Neural progenitor cell (in vitro differentiated cells): Measurements from ENCODE around the gene FXYD4. TPM values are rescaled to one million over a fixed set of nuclear protein-coding genes. Genes with fewer than 3 reads are reported as not detected.

Source experiments
- DNase-seq: peaks from one replicate; pipeline ENCODE4 v3.0.0-alpha.2; 2016; ENCODE audit warnings: low spot score
- H2AFZ ChIP-seq: fragments of 200-600 bp; sonication (generic); replicated peaks from 2 replicates; pipeline ENCODE4 v1.6.1; 2016; ENCODE audit warnings: antibody characterized with exemption
- H3F3A ChIP-seq: fragments of 200-600 bp; sonication (generic); 2 replicates; pipeline ENCODE4 v1.6.1; 2016; ENCODE audit warnings: antibody characterized with exemption, low read depth
- H3K27ac ChIP-seq: fragments of 200-600 bp; sonication (generic); 2 replicates; pipeline ENCODE4 v1.5.1; 2016; ENCODE audit warnings: mild to moderate bottlenecking
- H3K27me3 ChIP-seq: fragments of 200-600 bp; sonication (generic); 2 replicates; pipeline ENCODE4 v1.6.1; 2016; ENCODE audit warnings: mild to moderate bottlenecking, moderate library complexity
- H3K36me3 ChIP-seq: fragments of 200-600 bp; sonication (generic); 2 replicates; pipeline ENCODE4 v1.5.1; 2016
- H3K4me1 ChIP-seq: fragments of 200-600 bp; sonication (generic); 2 replicates; pipeline ENCODE4 v1.6.1; 2016; ENCODE audit warnings: mixed run types
- H3K4me2 ChIP-seq: fragments of 200-600 bp; sonication (generic); 2 replicates; pipeline ENCODE4 v1.6.1; 2016
- H3K4me3 ChIP-seq: fragments of 200-600 bp; sonication (generic); 2 replicates; pipeline ENCODE4 v1.5.1; 2016
- H3K79me2 ChIP-seq: fragments of 200-600 bp; sonication (generic); 2 replicates; pipeline ENCODE4 v1.6.1; 2016; ENCODE audit warnings: low read depth
- H3K9ac ChIP-seq: fragments of 200-600 bp; sonication (generic); 2 replicates; pipeline ENCODE4 v1.6.1; 2016
- H3K9me3 ChIP-seq: fragments of 200-600 bp; sonication (generic); 2 replicates; pipeline ENCODE4 v1.5.1; 2016; ENCODE audit warnings: low read depth
- H4K20me1 ChIP-seq: fragments of 200-600 bp; sonication (generic); 2 replicates; pipeline ENCODE4 v1.6.1; 2016; ENCODE audit warnings: low read depth
- H3K27ac Mint-ChIP-seq: 3 replicates; pipeline ENCODE4 v1.8.0; 2021; ENCODE audit warnings: mixed read lengths
- H3K27me3 Mint-ChIP-seq: 2 replicates; pipeline ENCODE4 v1.8.0; 2022; ENCODE audit warnings: low read depth, mild to moderate bottlenecking, inconsistent platforms, moderate library complexity, mixed read lengths; ENCODE audit not compliant: insufficient read depth
- H3K36me3 Mint-ChIP-seq: 3 replicates; pipeline ENCODE4 v1.8.0; 2021; ENCODE audit warnings: mixed read lengths
- H3K4me1 Mint-ChIP-seq: 3 replicates; pipeline ENCODE4 v1.8.0; 2021; ENCODE audit warnings: mixed read lengths
- H3K4me3 Mint-ChIP-seq: 3 replicates; pipeline ENCODE4 v1.8.0; 2021; ENCODE audit warnings: mild to moderate bottlenecking, moderate library complexity, mixed read lengths
- H3K9me3 Mint-ChIP-seq: 3 replicates; pipeline ENCODE4 v1.8.0; 2020; ENCODE audit warnings: mixed read lengths
- EZH2 ChIP-seq: fragments of 200-600 bp; sonication (generic); IDR thresholded peaks from 2 replicates; pipeline ENCODE4 v1.6.1; 2017; ENCODE audit warnings: antibody characterized with exemption, mild to moderate bottlenecking, moderate library complexity
- EZH2phosphoT487 ChIP-seq: fragments of 200-600 bp; sonication (generic); IDR thresholded peaks from 2 replicates; pipeline ENCODE4 v1.6.1; 2017; ENCODE audit warnings: antibody characterized with exemption
- total RNA-seq: library from RNA; depleted of rRNA; stranded (reverse); fragments of >200 nt; gene quantifications from 2 replicates; pipeline ENCODE4 v1.2.3, GENCODE V29; 2015; ENCODE audit warnings: low replicate concordance
- TF ChIP-seq, protein P1 (sequence below): fragments of 200-600 bp; sonication (generic); IDR thresholded peaks from 2 replicates; pipeline ENCODE4 v1.5.1; 2017; ENCODE audit warnings: antibody characterized with exemption, mild to moderate bottlenecking

The FXYD4 gene
- total RNA-seq, 1 donor from 2014 or later = not detected

- Histone ChIP-seq H3K79me2 (peaks cover 65% of the 10 kb centered on the region), H2AFZ (peak overlapping the region; percentile 45), H3K27me3 (no peaks in the 10 kb centered on the region), H3K4me2 (peak overlapping the region; percentile 87), H3F3A (peaks cover 36% of the 10 kb centered on the region), H3K4me3 (peak overlapping the region; percentile 63), H3K4me1 (peaks cover 21% of the 10 kb centered on the region), H3K27ac (peak overlapping the region; percentile 5), H3K9me3 (no peaks in the 10 kb centered on the region), H3K9ac (no peak overlapping the region), H3K36me3 (no peaks in the 10 kb centered on the region), H4K20me1 (peaks cover 63% of the 10 kb centered on the region)
- Mint-ChIP-seq H3K36me3 (peaks cover 6% of the 10 kb centered on the region), H3K4me3 (peak overlapping the region; percentile 98), H3K9me3 (peaks cover 6% of the 10 kb centered on the region), H3K4me1 (peaks cover 26% of the 10 kb centered on the region), H3K27ac (peak overlapping the region; percentile 96), H3K27me3 (no peaks in the 10 kb centered on the region)
- DNase-seq = peak; percentile 71
- TF ChIP-seq EZH2 (no peak), EZH2phosphoT487 (no peak)
- TF ChIP-seq, protein P1, sequence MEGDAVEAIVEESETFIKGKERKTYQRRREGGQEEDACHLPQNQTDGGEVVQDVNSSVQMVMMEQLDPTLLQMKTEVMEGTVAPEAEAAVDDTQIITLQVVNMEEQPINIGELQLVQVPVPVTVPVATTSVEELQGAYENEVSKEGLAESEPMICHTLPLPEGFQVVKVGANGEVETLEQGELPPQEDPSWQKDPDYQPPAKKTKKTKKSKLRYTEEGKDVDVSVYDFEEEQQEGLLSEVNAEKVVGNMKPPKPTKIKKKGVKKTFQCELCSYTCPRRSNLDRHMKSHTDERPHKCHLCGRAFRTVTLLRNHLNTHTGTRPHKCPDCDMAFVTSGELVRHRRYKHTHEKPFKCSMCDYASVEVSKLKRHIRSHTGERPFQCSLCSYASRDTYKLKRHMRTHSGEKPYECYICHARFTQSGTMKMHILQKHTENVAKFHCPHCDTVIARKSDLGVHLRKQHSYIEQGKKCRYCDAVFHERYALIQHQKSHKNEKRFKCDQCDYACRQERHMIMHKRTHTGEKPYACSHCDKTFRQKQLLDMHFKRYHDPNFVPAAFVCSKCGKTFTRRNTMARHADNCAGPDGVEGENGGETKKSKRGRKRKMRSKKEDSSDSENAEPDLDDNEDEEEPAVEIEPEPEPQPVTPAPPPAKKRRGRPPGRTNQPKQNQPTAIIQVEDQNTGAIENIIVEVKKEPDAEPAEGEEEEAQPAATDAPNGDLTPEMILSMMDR = no peak
Measured at GRCh38 chr10:43407148-43407575, 35.7 kb downstream of the FXYD4 start.

- Histone ChIP-seq H3K4me1 (peaks cover 15% of the 10 kb centered on the region), H3K4me3 (peak overlapping the region; percentile 63), H3K79me2 (peaks cover 59% of the 10 kb centered on the region), H3K9ac (no peak overlapping the region), H3K4me2 (peak overlapping the region; percentile 87), H3K9me3 (no peaks in the 10 kb centered on the region), H2AFZ (peak overlapping the region; percentile 45), H3K27me3 (no peaks in the 10 kb centered on the region), H3F3A (peaks cover 30% of the 10 kb centered on the region), H4K20me1 (peaks cover 57% of the 10 kb centered on the region), H3K27ac (peak overlapping the region; percentile 5), H3K36me3 (no peaks in the 10 kb centered on the region)
- TF ChIP-seq, protein P1 = peak; percentile 43
- TF ChIP-seq EZH2phosphoT487 = no peak
- Mint-ChIP-seq H3K36me3 (peaks cover 6% of the 10 kb centered on the region), H3K4me3 (peak overlapping the region; percentile 98), H3K4me1 (peaks cover 20% of the 10 kb centered on the region), H3K27me3 (no peaks in the 10 kb centered on the region), H3K9me3 (peaks cover 6% of the 10 kb centered on the region), H3K27ac (peak overlapping the region; percentile 96)
- peak; percentile 84 for DNase-seq
Measured at GRCh38 chr10:43407576-43408330, 36.3 kb downstream of the FXYD4 start.

DNA sequence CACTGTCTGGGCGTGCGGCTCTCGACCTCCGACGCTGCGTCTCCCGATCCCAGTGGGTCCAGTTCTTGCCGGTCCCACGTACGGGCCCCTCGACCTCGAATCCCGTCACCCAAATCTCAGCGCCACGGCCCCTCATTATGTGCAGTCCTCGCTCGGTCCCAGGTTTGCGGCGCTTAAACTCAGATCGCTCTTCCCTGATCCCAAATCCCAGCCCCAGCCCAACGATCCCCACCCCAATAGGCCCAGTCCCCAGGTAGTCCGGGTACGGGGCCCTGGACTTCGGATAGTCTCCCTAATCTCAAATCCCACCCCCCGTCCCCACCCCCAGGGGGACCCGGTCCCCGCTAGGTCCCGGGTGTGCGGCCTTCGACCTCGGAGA is 36.9 kb downstream of the FXYD4 start:
- Histone ChIP-seq H3K9ac (no peak overlapping the region), H3K4me2 (peak overlapping the region; percentile 87), H3K27ac (no peak overlapping the region), H3K4me3 (peak overlapping the region; percentile 63), H3K9me3 (no peaks in the 10 kb centered on the region), H3K79me2 (peaks cover 53% of the 10 kb centered on the region), H3K36me3 (no peaks in the 10 kb centered on the region), H3F3A (peaks cover 24% of the 10 kb centered on the region), H3K27me3 (no peaks in the 10 kb centered on the region), H3K4me1 (peaks cover 10% of the 10 kb centered on the region), H4K20me1 (peaks cover 52% of the 10 kb centered on the region), H2AFZ (no peak overlapping the region)
- peaks cover 3% of the 10 kb centered on the region for H3K36me3 Mint-ChIP-seq
- H3K27me3 Mint-ChIP-seq = no peaks in the 10 kb centered on the region
- peak overlapping the region; percentile 96 for H3K27ac Mint-ChIP-seq
- peak; percentile 63 for DNase-seq
- peaks cover 15% of the 10 kb centered on the region for H3K4me1 Mint-ChIP-seq
- TF ChIP-seq, protein P1 = no peak
- no peak for TF ChIP-seq EZH2
- no peak for TF ChIP-seq EZH2phosphoT487
- peaks cover 6% of the 10 kb centered on the region for H3K9me3 Mint-ChIP-seq
- H3K4me3 Mint-ChIP-seq = peak overlapping the region; percentile 98
